ENCODE results near the gene PHC1.
A peak's percentile ranks its signal among the peaks of the same experiment; 100 is the strongest.

Gene PHC1

DNA sequence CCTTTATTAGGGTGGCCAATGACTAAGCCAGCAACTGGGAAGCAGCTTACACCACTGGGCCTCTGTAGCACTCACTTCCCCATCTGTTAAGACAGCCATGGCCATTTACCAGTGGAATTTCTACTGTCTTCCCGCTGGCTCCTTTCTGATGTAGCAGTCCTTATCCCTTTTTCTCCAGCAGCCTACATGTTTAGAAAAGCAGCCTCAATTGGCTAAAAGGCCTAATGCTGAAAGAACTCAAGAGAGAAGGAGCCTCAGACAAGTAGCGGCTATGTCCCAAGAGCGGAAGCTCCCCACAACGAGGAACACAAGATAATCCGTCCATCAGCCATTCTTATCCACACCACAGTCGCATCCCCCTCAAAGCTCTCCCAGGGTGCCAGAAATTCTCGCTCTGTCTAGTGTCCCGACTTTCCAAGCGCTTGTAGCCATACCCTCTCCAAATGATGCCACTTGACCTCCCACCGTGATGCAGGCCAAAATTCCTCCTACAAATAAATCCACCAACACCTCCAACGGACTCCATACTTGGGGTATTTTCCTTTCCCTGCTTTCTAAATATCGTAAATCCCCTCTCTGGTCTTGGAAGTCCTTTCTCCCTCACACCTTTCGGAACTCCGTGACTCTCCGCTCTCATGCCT lies 34.5 kb downstream of the PHC1 start:
- H3K27ac ChIP-seq: peak overlapping the region; percentile 89
- DNase-seq (ENCODE audit: low read depth, low spot score): no peak

- peak; percentile 72 for DNase-seq (ENCODE audit: low read depth, low spot score)
- H3K27ac ChIP-seq: peak within 1 kb of the TSS; percentile 89
Measured at GRCh38 chr12:8949342-8950220, 35.3 kb downstream of the PHC1 start, which contains the start of gene M6PR. TSS of gene M6PR (minus strand) at chr12:8949645. CDS start at chr12:8946404, 3,241 bp downstream.

GRCh38 chr12:8950221-8950527 lies 35.9 kb downstream of the PHC1 start:
- no peak for DNase-seq (ENCODE audit: low read depth, low spot score)
- peak overlapping the region; percentile 89 for H3K27ac ChIP-seq

- no peak for DNase-seq (ENCODE audit: low read depth, low spot score)
- H3K27ac ChIP-seq: no peak overlapping the region
Measured at GRCh38 chr12:8950702-8951478, 36.6 kb downstream of the PHC1 start.

- H3K27ac ChIP-seq: no peak overlapping the region
- DNase-seq (ENCODE audit: low read depth, low spot score): no peak
Measured at GRCh38 chr12:8951744-8952143, 37.4 kb downstream of the PHC1 start.

DNA sequence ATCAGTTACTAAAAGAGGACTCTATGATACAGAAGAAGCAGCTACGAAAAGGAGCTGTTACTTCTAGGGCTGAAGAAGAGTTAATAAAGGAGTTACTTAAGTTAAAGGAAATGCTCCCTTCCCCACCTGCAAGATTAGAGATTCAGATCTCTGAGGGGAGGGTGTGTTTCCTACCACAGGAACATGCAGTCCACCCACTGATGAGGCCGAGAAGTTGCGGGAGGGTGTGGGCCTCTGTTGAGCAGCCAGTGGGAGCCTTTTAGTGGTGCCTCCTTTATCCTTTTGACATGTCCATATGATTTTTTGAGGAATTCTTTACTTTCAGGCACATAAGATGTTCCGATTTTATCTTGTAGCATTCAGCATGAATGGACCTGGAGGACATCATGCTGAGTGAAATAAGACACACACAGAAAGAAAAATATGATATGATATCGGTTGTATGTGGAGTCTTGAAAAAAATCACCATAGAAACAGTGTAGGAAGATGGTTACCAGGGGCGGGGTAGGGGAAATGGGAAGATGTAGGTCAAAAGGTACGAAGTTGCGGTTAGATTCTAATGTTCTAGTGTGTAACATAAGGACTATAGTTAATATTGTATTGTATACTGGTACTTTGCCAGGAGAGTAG lies 39.6 kb downstream of the PHC1 start:
- DNase-seq (ENCODE audit: low read depth, low spot score): no peak
- H3K27ac ChIP-seq: no peak overlapping the region

DNA sequence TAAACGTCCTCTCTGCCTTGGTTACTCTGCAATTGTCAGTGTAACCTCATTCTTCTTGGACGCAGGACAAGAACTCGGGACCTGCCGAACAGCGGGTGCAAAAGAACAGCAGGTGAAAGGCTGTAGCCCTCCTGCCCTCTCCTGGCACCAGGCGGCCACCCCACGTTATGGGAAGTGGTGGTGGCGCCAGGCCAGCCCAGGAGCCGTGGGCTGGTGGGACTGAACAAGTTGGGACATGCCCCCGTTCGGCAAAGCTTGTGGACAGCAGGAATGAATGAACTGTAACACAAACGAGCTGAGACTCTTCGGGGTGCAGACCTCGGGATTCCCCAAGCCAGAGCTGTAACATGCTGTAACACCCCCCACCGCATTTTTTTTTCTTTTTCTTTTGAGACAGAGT lies 41.8 kb downstream of the PHC1 start:
- no peak overlapping the region for H3K27ac ChIP-seq
- no peak for DNase-seq (ENCODE audit: low read depth, low spot score)

DNA sequence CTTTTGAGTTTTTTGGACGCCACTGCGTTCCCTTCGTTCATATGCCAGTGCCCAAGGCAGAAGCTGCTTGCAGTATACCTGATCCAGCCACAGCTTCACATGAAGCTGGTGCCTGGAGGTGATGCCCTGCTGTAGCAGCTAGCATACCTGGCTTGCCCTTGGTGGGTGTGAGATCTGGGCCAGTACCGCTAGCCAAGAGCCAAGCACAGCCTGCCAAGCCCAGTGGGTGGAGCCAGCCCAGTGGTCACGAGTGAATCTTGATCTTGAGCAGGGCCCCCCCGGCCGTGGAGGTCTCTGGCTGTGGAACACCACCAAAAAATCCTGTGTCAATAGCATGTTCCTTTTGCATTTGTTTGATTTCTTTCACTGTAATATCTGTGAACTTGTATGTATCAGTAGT lies 42.5 kb downstream of the PHC1 start:
- H3K27ac ChIP-seq: no peak overlapping the region
- DNase-seq (ENCODE audit: low read depth, low spot score): no peak

DNA sequence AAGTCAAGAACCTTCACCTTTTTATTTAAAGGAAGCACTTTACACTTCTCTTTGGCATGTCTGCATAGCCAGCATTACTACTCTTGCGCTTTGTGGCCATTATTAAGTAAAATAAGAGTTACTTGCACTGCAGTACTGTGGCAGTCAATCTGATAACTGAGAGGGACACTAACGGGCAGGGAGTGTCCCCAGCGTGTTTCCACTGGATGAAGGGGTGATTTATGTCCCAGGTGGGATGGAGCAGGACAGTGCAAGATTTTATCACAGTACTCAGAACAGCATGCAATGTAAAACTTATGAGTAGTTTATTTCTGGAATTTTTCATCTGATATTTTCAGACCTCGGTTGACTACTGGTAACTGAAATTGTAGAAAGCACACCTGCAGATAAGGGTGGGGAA lies 43.3 kb downstream of the PHC1 start:
- H3K27ac ChIP-seq: no peak overlapping the region

DNA sequence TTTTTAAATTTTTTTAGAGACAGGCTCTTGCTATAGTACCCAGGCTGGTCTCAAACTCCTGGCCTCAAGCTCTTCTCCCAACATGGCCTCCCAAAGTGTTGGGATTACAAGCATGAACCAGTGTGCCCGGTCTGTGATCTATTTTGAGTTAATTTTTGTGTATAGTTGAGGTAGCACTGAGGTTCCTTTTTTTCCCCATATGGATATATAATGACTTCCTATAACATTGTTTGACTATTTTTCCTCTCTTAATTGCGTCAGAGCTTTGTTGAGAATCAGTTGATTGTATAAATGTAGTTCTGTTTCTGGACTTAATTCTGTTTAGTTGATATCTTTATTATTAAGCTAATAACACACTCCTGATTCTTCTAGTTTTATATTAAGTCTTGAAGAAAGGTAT lies 43.8 kb downstream of the PHC1 start:
- no peak for DNase-seq (ENCODE audit: low read depth, low spot score)
- no peak overlapping the region for H3K27ac ChIP-seq

More for the DNA sequence above, 43.3 kb downstream of the PHC1 start:
- DNase-seq (ENCODE audit: low read depth, low spot score): no peak

- DNase-seq (ENCODE audit: low read depth, low spot score): no peak
- H3K27ac ChIP-seq: no peak overlapping the region
Measured at GRCh38 chr12:8960176-8960575, 45.9 kb downstream of the PHC1 start.

GRCh38 chr12:8968761-8969160 lies 54.5 kb downstream of the PHC1 start:
- DNase-seq (ENCODE audit: low read depth, low spot score): no peak
- no peak overlapping the region for H3K27ac ChIP-seq

DNA sequence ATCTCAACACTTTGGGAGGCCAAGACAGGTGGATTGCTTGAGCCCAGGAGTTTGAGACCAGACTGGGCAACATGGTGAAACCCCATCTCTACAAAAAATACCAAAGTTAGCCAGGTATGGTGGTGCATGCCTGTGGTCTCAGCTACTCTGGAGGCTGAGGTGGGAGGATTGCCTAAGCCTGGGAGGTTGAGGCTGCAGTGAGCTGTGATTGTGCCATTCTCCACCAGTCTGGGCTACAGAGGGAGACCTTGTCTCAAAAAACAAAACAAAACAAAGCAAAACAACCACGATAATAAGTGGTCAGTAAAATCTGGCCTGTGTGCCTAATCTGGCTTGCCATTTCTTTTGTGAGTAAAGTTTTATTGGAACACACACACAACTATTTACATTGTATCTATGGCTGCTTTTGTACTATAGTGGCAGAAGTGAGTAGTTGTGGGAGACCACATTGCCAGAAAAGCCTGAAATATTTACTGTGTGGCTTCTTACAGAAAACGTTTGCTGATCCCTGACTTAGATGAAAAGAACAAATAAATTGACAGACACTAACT lies 55.6 kb downstream of the PHC1 start:
- H3K27ac ChIP-seq: no peak overlapping the region
- no peak for DNase-seq (ENCODE audit: low read depth, low spot score)

GRCh38 chr12:8970432-8970831 lies 56.1 kb downstream of the PHC1 start:
- DNase-seq (ENCODE audit: low read depth, low spot score): no peak
- H3K27ac ChIP-seq: no peak overlapping the region

GRCh38 chr12:8980137-8980536 lies 65.8 kb downstream of the PHC1 start:
- H3K27ac ChIP-seq: no peak overlapping the region
- no peak for DNase-seq (ENCODE audit: low read depth, low spot score)

DNA sequence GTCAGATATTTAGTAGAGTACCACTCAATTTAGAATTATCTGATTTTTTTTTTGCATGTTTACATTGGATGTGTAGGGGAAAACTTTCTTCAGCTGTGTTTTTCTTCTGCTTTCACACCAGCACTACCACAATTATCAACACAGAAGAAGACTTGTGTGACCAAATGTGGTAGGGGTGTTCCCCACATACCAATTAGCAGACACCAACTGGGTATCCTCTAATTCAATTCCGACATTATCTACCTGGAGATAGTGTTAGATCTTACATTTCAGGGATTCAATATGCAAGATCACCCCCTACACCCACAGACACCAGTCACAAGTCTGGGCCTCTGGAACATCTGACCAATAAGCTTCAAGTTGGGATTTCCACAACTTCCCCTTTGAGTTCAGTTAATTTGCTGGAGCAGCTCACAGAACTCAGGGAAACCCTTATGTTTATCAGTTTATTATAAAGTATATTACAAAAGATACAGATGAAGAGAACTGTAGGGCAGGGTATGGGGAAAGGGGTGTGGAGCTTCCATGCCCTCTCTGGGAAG lies 71.0 kb downstream of the PHC1 start:
- DNase-seq (ENCODE audit: low read depth, low spot score): no peak

GRCh38 chr12:8987163-8987562 lies 72.9 kb downstream of the PHC1 start:
- DNase-seq (ENCODE audit: low read depth, low spot score): no peak
- no peak overlapping the region for H3K27ac ChIP-seq

More for the DNA sequence above, 71.0 kb downstream of the PHC1 start:
- H3K27ac ChIP-seq: no peak overlapping the region

- DNase-seq (ENCODE audit: low read depth, low spot score): no peak
- no peak overlapping the region for H3K27ac ChIP-seq
Measured at GRCh38 chr12:8987685-8988084, 73.4 kb downstream of the PHC1 start.

DNA sequence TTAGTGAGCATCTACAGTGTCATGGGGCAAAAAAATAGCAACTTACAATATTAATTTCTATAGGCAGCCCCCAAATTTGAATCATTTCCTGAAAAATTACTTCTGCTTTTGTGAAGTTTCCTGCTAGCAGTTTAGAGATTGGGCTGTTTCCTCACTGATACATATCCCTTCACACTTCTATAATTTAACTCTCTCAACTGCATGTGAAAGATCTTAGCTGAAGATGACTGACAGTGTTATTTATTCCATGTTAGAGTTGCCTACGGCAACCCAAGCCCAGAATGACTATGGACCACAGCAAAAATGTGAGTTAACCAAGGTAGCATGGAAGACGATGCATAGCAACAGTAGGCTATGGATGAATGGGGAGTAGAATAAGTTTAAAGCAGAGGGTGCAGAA lies 75.1 kb downstream of the PHC1 start, which contains the start of gene KLRG1:
KLRG1 (plus strand) TSS at position 134 of the 400 bp plus-strand sequence; CDS start at position 224, 90 bp downstream.
- H3K27ac ChIP-seq: no peak within 1 kb of the TSS
- DNase-seq (ENCODE audit: low read depth, low spot score): no peak
